Tibial nerve (tissue), 4 donors: ENCODE results near the gene ASTN2.

Experiments
- CTCF ChIP-seq, 5 experiments: fragments of 200-600 bp in 3 of 5; fragments of 450-650 bp in 2 of 5; sonication (generic) in 3 of 5; IDR thresholded peaks; one replicate each; pipeline ENCODE4 v1.5.1; 2016 to 2019; ENCODE audit warnings: antibody characterized with exemption in 5 of 5, mild to moderate bottlenecking in 3 of 5, moderate library complexity in 2 of 5
- EP300 ChIP-seq, 2 donors: sonication (generic); formaldehyde crosslinking; IDR thresholded peaks; one replicate each; pipeline ENCODE4 v1.6.1; 2017; ENCODE audit warnings: antibody characterized with exemption in 2 of 2, mild to moderate bottlenecking in 1 of 2
- POLR2A ChIP-seq, 2 donors: fragments of 450-650 bp; IDR thresholded peaks; one replicate each; pipeline ENCODE4 v1.6.1; 2017; ENCODE audit warnings: antibody characterized with exemption in 2 of 2, mild to moderate bottlenecking in 2 of 2, moderate library complexity in 2 of 2

GRCh38 chr9:116943970-116944369, 470.9 kb downstream of the ASTN2 start:
- TF ChIP-seq CTCF (IDR thresholded peaks at IDR 0.05) (no peak), POLR2A (IDR thresholded peaks at IDR 0.05) (no peak), EP300 (IDR thresholded peaks at IDR 0.05) (no peak)
